Keratinocyte (primary cell): ENCODE measurements around the gene GLTP.

Experiments used
- CTCF ChIP-seq, 3 experiments: IDR thresholded peaks in 1 of 3; conservative IDR thresholded peaks in 1 of 3; optimal IDR thresholded peaks in 1 of 3; 2 replicates in 2 of 3; 3 replicates in 1 of 3; pipeline versions ENCODE3 to v1.5.1; 2011; ENCODE audit warnings: low read length in 3 of 3, mild to moderate bottlenecking in 3 of 3, moderate library complexity in 2 of 3, control low read depth in 1 of 3, inconsistent platforms in 1 of 3; ENCODE audit not compliant: insufficient read depth in 2 of 3; ENCODE audit errors: extremely low read depth in 1 of 3
- EZH2 ChIP-seq: IDR thresholded peaks from one replicate; pipeline ENCODE4 v1.6.1; 2012; ENCODE audit warnings: inconsistent platforms, mild to moderate bottlenecking, low read length, moderate library complexity

- TF ChIP-seq CTCF (optimal IDR thresholded peaks at IDR 0.05 in 1 of 3, IDR thresholded peaks at IDR 0.05 in 1 of 3, conservative IDR thresholded peaks at IDR 0.05 in 1 of 3; ENCODE audit: extremely low read depth in 1 of 3, insufficient read depth in 2 of 3, low read length in 3 of 3), result no peak
- TF ChIP-seq EZH2, result no peak
These were observed 72.2 kb downstream of the GLTP start for GRCh38 chr12:109807954-109808643.
